HG02763 (cell line): ENCODE results near the gene VPS29.
A peak's percentile ranks its signal among the peaks of the same experiment; 100 is the strongest.
"Not testable (repeated sequence)": the region's sequence is repeated elsewhere in the genome, so short reads cannot be mapped to it uniquely, and the experiment has no call there.

ENCODE experiments used
- ATAC-seq: cut with Tn5 transposase; IDR thresholded peaks from one replicate; pipeline ENCODE4 v1.9.1; 2021; ENCODE audit warnings: mild to moderate bottlenecking, moderate library complexity; ENCODE audit not compliant: unreplicated experiment

The VPS29 gene

GRCh38 chr12:110528277-110528839, 26.4 kb upstream of the VPS29 start:
- ATAC-seq = no peak

GRCh38 chr12:110520876-110521712, 19.2 kb upstream of the VPS29 start:
- not testable (repeated sequence) for ATAC-seq

- not testable (repeated sequence) for ATAC-seq
Observed at GRCh38 chr12:110518014-110518413, 16.1 kb upstream of the VPS29 start.

GRCh38 chr12:110516995-110517394, 15.1 kb upstream of the VPS29 start:
- no peak for ATAC-seq

- no peak for ATAC-seq
Observed at GRCh38 chr12:110514363-110514762, 12.5 kb upstream of the VPS29 start.

- no peak for ATAC-seq
Observed at GRCh38 chr12:110513842-110514241, 11.9 kb upstream of the VPS29 start.

GRCh38 chr12:110508071-110508586, 6.2 kb upstream of the VPS29 start:
- ATAC-seq = no peak

- no peak for ATAC-seq
Observed at GRCh38 chr12:110505332-110505731, 3.4 kb upstream of the VPS29 start.

GRCh38 chr12:110503432-110503831, 1.5 kb upstream of the VPS29 start:
- no peak for ATAC-seq

GRCh38 chr12:110501399-110501751, 536 bp downstream of the VPS29 start:
- no peak for ATAC-seq

GRCh38 chr12:110498984-110499706, 2.8 kb downstream of the VPS29 start:
- ATAC-seq = no peak

GRCh38 chr12:110475426-110475825, 26.5 kb downstream of the VPS29 start:
- no peak for ATAC-seq

- peak; percentile 76 for ATAC-seq
Observed at GRCh38 chr12:110468214-110469048, 33.5 kb downstream of the VPS29 start, which contains the start of the genes FAM216A and GPN3. Gene FAM216A, plus strand, starts transcription at chr12:110468845. Its CDS starts 31 bp downstream, at chr12:110468876. Gene GPN3, minus strand, starts transcription at chr12:110468257. Its CDS starts 54 bp downstream, at chr12:110468203.

GRCh38 chr12:110467847-110468213, 34.1 kb downstream of the VPS29 start:
- ATAC-seq = no peak

- no peak for ATAC-seq
Observed at GRCh38 chr12:110466791-110467190, 35.1 kb downstream of the VPS29 start.

GRCh38 chr12:110465765-110466164, 36.1 kb downstream of the VPS29 start:
- ATAC-seq = not testable (repeated sequence)

- ATAC-seq = no peak
Observed at GRCh38 chr12:110465024-110465423, 36.9 kb downstream of the VPS29 start.

- ATAC-seq = not testable (repeated sequence)
Observed at GRCh38 chr12:110461189-110461588, 40.7 kb downstream of the VPS29 start.

GRCh38 chr12:110458756-110459155, 43.2 kb downstream of the VPS29 start:
- ATAC-seq = no peak

- ATAC-seq = no peak
Observed at GRCh38 chr12:110453569-110454296, 48.2 kb downstream of the VPS29 start.
